HG02610 (cell line): ENCODE results near the gene SELENON.
A peak's percentile ranks its signal among the peaks of the same experiment; 100 is the strongest.

Source experiments
- ATAC-seq: cut with Tn5 transposase; IDR thresholded peaks from one replicate; pipeline ENCODE4 v1.9.1; 2021; ENCODE audit warnings: mild to moderate bottlenecking, moderate library complexity; ENCODE audit not compliant: unreplicated experiment

SELENON gene

GRCh38 chr1:25790472-25790871 is 9.5 kb upstream of the SELENON start:
- no peak for ATAC-seq

GRCh38 chr1:25792115-25792514 is 7.9 kb upstream of the SELENON start:
- ATAC-seq: no peak

- no peak for ATAC-seq
Measured at GRCh38 chr1:25793585-25794170, 6.3 kb upstream of the SELENON start.

- no peak for ATAC-seq
Measured at GRCh38 chr1:25794325-25794724, 5.7 kb upstream of the SELENON start.

- no peak for ATAC-seq
Measured at GRCh38 chr1:25795211-25795610, 4.8 kb upstream of the SELENON start.

GRCh38 chr1:25795946-25796810 is 3.8 kb upstream of the SELENON start:
- ATAC-seq: no peak

- no peak for ATAC-seq
Measured at GRCh38 chr1:25796811-25797458, 3.1 kb upstream of the SELENON start.

- ATAC-seq: no peak
Measured at GRCh38 chr1:25797939-25798338, 2.1 kb upstream of the SELENON start.

- no peak for ATAC-seq
Measured at GRCh38 chr1:25798666-25799351, 1.2 kb upstream of the SELENON start.

- ATAC-seq: no peak
Measured at GRCh38 chr1:25799352-25799934, 550 bp upstream of the SELENON start.

- ATAC-seq: no peak
Measured at GRCh38 chr1:25800703-25801377, 847 bp downstream of the SELENON start.

- peak; percentile 63 for ATAC-seq
Measured at GRCh38 chr1:25802915-25803314, 2.9 kb downstream of the SELENON start.

GRCh38 chr1:25803368-25803767 is 3.4 kb downstream of the SELENON start:
- ATAC-seq: no peak

GRCh38 chr1:25804244-25804963 is 4.4 kb downstream of the SELENON start:
- ATAC-seq: no peak

GRCh38 chr1:25804964-25805862 is 5.2 kb downstream of the SELENON start:
- no peak for ATAC-seq

- ATAC-seq: no peak
Measured at GRCh38 chr1:25805863-25806225, 5.9 kb downstream of the SELENON start.

GRCh38 chr1:25806418-25806817 is 6.4 kb downstream of the SELENON start:
- no peak for ATAC-seq

- no peak for ATAC-seq
Measured at GRCh38 chr1:25807480-25808390, 7.7 kb downstream of the SELENON start.
